NCI-H187 (cell line): ENCODE results near the gene DPP10.

ENCODE experiments used
- DNase-seq, 2 experiments: peaks; one replicate each; lab custom pipeline; 2025; lab: John Stamatoyannopoulos, UW

The DPP10 gene

GRCh38 chr2:114609203-114609602 lies 166.8 kb downstream of the DPP10 start:
- DNase-seq, result no peak

DNA sequence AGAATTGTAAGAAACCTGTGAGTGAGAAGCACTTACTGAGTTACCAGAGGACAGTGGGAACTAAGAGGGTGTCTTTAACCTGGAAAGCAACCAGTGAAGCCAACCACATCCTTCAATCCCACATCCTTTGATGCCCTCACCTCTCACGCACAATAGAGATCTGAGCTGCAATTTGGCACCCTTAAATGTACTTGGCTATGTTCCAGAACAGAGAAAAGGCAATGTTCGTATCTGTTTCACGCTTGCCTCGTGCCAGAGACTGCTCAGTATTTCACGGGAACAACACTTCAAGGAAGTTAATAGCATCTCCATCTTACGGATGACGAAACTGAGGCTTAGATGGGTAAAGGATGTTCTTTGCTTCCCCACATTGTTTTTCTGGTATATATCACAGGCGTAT lies 167.4 kb downstream of the DPP10 start:
- no peak for DNase-seq

DNA sequence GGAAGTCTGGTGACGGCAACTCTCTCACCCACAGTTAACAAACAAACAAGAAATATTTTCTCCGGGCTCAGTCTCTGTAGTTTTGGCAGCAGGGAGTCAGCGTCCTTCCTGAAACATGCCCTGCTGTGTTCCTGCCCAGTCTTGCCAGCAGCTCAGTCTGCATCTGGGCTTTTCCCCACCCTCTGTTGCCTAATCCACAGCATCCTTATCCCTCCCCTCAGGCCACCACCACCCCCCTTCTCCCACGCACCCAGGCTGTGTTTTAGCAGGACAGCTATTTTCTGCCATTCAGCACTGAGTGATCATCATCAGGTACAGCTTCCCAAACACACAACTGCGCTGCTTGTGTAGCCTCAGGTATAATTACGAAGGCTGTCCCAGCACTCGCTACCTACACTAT lies 168.2 kb downstream of the DPP10 start:
- no peak for DNase-seq

DNA sequence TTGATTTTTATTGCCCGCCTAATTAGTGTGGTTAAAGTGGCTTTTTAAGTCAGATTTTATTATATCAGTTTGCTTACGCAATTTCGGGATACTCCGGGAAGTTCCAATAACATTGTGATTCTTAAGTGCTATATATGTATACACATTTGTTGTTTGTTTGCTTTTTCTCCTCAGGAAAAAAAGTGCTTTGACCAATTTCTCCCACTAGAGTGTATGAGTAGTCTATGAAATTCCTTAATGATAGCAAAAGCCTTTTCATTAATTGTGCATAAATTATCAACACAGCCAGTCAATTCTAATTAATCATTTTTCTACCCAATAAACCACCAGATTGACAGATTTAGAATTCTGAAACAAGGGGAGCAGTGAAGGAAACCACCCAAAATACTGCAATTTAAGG lies 172.2 kb downstream of the DPP10 start:
- no peak for DNase-seq

DNA sequence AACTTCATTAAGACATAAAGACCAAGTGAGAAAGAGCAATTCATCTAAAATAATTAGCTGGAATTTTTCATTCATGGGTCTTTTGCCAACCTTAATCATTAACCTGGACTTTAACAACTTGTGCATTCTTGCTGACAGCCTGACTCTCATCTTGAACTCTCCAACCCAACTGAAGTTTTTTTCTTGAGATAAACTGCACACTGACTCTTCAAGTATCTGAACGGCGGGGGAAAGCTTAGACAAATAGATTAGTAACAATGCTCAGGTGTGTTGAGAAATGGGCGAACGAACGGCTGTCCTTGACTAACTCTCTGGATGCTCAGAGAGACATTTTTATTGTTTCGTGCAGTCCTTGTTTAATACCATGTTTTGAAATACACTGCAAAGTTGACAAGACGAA lies 186.0 kb downstream of the DPP10 start:
- no peak for DNase-seq

DNA sequence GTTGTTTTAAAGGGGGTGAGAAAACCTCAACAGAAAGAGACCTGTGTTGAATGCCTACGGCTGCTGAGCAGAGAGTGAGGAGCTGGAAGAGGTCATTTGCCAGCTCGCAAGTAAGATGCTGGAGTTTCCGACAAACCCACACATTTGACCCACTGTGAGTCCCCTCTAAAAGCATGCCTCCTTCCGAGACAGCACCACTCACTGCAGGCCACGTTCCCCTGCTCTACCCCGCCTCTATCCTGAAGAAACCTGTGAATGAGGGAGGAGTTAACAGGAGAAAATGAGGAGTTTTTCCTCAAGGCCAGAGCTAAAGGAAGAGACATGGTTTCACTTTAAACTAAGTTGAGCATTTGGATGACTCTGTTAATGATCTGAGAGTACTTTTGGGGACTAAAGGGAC lies 188.7 kb downstream of the DPP10 start:
- no peak for DNase-seq

DNA sequence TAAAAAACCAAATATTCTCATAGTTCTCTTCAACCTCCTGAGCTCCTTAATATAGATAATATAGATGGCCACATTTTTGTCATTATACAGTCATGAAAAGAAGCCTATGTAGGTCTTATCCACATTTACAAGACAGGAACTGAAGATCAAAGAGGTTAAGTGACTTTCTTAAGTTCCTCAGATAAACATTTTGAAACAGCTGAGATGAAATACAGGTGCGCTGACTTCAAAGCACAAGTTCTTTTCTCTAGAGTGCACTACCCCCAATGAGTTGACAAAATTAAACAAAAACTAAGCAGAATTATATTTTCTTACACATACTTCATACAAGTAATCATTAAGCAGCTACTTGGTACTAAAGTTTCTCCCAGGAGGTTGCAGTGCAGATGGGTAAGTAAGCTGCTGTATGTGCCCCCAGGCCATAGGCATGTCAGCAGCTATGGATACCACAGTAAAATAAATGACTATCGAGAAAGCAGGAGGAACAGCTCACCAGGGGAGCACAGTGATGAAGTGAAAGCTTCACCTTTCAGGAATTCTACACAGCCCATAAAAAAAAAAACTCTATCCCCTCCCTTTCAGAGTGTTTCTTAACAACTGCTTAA lies 199.8 kb downstream of the DPP10 start:
- DNase-seq, result no peak

DNA sequence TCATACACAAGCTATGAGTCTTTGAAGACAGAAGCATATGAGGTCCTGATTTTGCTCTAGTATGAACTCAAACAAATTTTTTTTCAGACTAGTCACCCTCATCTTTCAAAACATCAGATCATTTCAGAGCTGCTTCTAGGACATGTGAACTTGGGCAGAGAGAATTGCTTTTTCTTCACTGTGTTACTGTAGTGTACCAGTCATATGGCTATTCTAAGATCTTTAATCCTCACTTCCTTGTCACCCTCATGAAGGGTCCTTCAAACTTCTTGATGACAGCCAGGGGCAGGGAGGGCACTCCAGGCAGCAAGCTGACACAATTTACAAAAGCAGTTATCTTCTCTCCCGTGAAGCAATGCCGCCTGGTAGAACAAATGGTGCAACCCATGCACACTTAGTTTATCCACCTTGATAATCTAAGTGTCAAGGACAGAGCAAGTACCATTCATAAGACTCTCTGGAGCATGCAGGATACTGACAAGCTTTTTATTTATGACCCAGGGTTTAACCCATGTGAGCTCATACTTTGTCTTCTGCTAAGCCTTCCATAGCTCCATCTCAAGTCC lies 200.6 kb downstream of the DPP10 start:
- DNase-seq, result no peak

GRCh38 chr2:114651933-114652332 lies 209.5 kb downstream of the DPP10 start:
- DNase-seq, result no peak

GRCh38 chr2:114659880-114660279 lies 217.4 kb downstream of the DPP10 start:
- no peak for DNase-seq

GRCh38 chr2:114661971-114662939 lies 219.8 kb downstream of the DPP10 start:
- DNase-seq, result no peak

- no peak for DNase-seq
Observed at GRCh38 chr2:114668415-114668814, 226.0 kb downstream of the DPP10 start.

DNA sequence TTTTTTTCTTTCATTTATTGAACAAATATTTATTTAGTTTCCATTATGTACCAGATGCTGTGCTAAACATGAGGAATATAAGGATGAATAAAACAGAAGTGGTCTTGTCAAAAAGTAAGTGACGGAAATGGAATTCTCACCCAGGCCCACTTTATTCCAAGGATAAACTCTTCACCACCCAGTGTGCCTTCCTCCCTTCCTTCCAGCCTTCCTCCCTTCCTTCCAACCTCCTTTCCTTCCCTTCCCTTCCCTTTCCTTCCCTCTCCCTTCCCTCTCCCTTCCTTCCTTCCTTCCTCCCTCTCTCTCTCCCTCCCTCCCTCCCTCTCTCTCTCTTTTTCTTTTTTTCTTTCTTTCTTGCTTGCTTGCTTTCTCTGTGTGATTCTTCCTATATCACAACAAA lies 240.8 kb downstream of the DPP10 start:
- no peak for DNase-seq

DNA sequence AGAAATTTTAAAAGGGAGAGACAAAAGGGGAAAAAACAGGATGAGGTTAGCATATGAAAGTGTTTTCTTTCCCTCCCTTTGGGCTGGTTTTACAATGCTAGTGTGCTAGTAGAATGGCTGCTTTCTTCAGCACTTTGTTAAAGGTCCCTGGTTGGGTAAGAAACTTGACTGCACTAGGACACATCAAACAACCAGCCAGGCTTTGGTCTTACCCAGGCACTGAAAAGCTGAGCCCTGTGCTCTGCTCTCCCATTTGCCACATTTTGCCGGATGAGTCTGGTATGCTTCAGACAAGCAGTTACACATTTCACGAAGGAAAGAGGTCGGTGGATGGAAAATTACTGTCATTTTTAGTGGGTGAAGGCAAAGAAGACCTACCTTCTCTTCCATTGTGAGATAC lies 242.0 kb downstream of the DPP10 start:
- DNase-seq, result no peak

GRCh38 chr2:114685102-114685501 lies 242.7 kb downstream of the DPP10 start:
- DNase-seq, result no peak

GRCh38 chr2:114688241-114688640 lies 245.8 kb downstream of the DPP10 start:
- DNase-seq, result no peak

DNA sequence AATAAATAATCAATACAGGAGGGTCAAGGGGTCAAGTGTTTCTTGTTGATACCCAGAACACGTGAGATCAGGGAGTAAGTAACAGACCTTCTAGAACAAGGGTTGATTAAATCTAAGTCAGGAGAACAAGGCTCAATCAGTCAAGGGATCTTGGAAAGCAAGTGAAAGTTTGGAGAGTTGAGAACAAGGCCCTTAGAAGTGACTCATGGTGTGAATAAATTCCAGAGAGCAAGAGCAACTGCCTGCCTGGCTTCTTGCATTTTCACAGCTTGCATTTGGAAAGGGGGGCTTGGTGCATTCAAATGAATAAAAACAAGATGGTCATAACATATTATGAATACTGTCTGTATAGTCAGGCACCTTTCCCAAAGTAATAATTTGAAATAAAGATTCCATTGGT lies 256.1 kb downstream of the DPP10 start:
- no peak for DNase-seq

DNA sequence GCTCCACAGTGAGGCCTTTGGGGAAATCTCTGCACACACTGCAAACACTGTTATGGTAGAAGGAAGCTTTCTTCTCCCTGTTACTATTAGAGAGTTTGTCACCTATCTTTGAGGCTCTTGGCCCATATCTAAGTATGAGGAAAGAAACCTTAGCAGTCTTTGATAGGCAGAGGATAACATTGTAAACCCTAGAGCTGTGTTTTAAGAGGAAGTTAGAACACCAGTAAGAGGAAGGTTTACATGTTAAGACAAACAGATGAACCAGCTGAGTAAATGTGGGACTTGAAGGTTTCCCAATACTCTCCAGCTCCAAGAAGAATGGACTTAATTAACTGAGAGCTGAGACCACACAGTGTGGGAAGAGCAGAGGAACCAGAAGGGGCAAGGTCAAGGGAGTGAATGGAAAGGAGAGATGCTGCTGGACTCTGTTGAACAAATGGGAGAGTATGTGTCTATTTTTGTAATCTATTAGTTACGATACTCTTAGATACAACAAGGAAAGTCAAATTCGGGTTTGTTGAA lies 257.0 kb downstream of the DPP10 start:
- no peak for DNase-seq

DNA sequence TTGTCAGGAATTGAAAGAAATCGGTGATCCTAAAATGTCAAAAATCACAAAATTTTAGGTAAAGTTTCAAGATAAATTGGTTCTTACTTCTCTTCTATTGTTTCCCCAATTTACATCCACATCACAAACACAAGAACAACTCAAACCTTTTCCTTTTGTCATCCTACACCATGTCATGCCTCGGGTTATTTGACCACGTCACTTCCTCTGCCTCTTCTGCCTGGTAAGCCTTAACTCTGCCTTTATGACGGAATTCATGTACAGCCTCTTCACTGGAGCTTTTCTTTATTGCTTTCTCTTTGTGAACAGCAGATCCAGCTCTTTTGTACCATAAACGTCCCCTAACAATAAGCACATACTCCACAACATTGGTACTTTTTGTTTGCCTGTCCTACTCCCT lies 258.0 kb downstream of the DPP10 start:
- no peak for DNase-seq

DNA sequence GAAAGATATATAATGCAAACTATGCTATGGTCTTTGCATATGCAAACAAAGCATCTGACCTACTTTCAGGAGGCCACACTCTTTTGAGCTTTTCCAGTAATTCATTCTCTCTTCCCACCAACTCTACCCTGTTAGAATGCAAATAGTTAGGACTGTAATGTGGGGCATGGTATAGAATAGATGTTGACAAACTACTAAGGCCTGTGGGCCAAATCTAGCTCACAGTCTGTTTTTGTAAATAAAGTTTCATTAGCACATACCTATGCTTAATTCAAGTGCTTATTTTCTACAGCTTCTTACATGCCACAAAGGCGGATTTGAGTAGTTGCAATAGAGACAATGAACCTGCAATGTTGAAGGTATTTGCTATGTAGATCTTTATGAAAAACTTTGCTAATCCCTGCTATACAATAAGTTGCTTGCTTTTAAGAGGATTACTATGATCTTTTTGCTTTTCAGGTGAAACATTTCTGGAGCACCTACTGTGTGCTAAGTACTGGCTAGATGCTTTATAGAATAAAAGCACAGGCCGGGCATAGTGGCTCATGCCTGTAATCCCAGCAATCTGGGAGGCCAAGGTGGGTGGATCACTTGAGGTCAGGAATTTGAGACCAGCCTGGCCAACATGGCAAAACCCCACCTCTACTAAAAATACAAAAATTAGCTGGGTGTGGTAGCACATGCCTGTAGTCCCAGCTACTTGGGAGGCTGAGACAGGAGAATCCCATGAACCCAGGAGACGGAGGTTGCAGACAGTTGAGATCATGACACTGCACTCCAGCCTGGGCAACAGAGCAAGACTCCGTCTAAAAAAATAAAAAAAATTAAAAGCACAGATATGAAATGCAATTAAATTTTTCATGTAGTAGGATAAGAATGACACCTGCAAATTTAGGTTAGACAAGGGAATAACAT lies 267.8 kb downstream of the DPP10 start:
- DNase-seq, result no peak

DNA sequence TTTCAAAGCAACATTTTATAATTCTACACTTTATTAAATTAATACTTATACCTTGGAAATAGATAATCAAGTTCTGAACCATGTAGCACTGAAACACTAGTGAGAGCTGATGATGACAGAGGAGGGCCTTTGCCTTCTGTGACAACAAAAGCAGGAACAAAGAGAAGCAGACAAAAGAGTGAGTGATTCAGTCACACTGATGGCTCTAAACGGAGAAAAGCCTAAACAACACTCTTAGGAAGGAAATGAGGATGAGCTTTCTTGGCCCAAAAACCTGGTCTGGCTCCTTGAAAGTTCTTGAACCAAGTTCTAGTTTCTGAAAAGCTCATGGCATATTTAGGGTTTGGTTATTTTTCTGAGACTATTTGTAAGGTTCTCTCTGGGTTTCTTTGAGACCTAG lies 271.9 kb downstream of the DPP10 start:
- no peak for DNase-seq

DNA sequence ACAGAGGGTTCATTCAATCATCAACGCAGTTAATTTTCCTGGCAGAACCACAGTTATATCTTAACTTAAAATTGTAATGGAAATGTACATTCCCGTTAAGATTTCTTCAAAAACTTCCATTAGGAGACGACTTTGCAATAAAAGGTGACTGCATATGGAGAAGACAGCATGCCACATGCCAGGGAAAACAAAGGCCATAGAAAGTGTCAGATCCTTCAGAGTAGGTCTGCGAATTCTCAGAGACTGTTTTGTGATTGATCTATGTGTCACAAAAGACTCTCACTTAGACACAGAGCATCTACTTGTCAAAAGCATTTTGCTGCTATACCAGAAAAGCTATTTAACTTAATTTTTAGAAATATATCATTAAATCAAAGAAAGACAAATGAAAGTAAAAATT lies 274.6 kb downstream of the DPP10 start:
- no peak for DNase-seq
